Measurements from ENCODE around the gene ARHGEF5. TPM values are rescaled to one million over a fixed set of nuclear protein-coding genes. Genes with fewer than 3 reads are reported as not detected.
A peak's percentile ranks its signal among the peaks of the same experiment; 100 is the strongest.

The ARHGEF5 gene
- total and polyA plus RNA-seq, 2 experiments from 2014 or later, result 10.2 to 27.1 TPM

DNA sequence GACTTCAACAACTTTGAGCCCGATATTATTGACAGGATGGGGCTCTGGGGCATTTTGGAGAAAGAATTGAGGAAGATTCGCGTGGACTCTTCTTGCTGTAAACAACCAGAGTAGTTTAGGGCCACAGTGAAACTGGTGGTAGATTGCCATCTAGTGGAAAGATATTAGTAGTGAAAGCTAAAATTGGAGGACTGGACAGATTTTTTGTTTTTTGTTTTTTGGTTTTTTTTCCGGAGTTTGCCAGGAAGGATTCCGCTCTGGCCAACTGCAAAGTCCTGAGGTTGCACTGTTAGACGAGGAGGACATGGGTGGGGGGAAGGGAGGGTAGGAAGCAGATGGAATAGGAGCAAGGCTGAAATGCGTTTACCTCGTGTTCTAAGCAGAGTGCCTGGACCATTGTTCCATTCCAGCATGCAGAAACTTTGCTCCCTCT is 36.6 kb downstream of the ARHGEF5 start:
- ATAC-seq, result peak; percentile 74
- TF ChIP-seq, protein P1, sequence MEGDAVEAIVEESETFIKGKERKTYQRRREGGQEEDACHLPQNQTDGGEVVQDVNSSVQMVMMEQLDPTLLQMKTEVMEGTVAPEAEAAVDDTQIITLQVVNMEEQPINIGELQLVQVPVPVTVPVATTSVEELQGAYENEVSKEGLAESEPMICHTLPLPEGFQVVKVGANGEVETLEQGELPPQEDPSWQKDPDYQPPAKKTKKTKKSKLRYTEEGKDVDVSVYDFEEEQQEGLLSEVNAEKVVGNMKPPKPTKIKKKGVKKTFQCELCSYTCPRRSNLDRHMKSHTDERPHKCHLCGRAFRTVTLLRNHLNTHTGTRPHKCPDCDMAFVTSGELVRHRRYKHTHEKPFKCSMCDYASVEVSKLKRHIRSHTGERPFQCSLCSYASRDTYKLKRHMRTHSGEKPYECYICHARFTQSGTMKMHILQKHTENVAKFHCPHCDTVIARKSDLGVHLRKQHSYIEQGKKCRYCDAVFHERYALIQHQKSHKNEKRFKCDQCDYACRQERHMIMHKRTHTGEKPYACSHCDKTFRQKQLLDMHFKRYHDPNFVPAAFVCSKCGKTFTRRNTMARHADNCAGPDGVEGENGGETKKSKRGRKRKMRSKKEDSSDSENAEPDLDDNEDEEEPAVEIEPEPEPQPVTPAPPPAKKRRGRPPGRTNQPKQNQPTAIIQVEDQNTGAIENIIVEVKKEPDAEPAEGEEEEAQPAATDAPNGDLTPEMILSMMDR (conservative IDR thresholded peaks at IDR 0.05; ENCODE audit: low read depth in 2 of 2), result peak; percentile 83 to 91
- TF ChIP-seq, protein P2, sequence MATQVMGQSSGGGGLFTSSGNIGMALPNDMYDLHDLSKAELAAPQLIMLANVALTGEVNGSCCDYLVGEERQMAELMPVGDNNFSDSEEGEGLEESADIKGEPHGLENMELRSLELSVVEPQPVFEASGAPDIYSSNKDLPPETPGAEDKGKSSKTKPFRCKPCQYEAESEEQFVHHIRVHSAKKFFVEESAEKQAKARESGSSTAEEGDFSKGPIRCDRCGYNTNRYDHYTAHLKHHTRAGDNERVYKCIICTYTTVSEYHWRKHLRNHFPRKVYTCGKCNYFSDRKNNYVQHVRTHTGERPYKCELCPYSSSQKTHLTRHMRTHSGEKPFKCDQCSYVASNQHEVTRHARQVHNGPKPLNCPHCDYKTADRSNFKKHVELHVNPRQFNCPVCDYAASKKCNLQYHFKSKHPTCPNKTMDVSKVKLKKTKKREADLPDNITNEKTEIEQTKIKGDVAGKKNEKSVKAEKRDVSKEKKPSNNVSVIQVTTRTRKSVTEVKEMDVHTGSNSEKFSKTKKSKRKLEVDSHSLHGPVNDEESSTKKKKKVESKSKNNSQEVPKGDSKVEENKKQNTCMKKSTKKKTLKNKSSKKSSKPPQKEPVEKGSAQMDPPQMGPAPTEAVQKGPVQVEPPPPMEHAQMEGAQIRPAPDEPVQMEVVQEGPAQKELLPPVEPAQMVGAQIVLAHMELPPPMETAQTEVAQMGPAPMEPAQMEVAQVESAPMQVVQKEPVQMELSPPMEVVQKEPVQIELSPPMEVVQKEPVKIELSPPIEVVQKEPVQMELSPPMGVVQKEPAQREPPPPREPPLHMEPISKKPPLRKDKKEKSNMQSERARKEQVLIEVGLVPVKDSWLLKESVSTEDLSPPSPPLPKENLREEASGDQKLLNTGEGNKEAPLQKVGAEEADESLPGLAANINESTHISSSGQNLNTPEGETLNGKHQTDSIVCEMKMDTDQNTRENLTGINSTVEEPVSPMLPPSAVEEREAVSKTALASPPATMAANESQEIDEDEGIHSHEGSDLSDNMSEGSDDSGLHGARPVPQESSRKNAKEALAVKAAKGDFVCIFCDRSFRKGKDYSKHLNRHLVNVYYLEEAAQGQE (IDR thresholded peaks at IDR 0.05; ENCODE audit: unreplicated experiment), result no peak
- H3K36me3 Mint-ChIP-seq (ENCODE audit: low read depth), result no peaks in the 10 kb centered on the region
- Histone ChIP-seq H2AFZ (peak overlapping the region; percentile 67; the same call in 1 of the 2 replicates), H3K79me2 (replicated peaks; ENCODE audit: insufficient read depth) (no peaks in the 10 kb centered on the region), H3K36me3 (ENCODE audit: insufficient read depth) (no peaks in the 10 kb centered on the region), H4K20me1 (replicated peaks; ENCODE audit: insufficient read depth) (no peaks in the 10 kb centered on the region), H3K4me2 (no peak overlapping the region), H3F3A (replicated peaks; ENCODE audit: low read depth) (no peaks in the 10 kb centered on the region), H3K4me3 (no peak overlapping the region), H3K27ac (ENCODE audit: low read depth) (no peak overlapping the region), H3K9me2 (ENCODE audit: insufficient read depth) (no peaks in the 10 kb centered on the region), H3K4me1 (ENCODE audit: insufficient read depth) (peaks cover 7% of the 10 kb centered on the region; the same call in 1 of the 2 replicates), H3K27me3 (ENCODE audit: insufficient read depth) (no peaks in the 10 kb centered on the region)
- H3K27me3 Mint-ChIP-seq (ENCODE audit: insufficient read depth, low read depth, poor library complexity), result peaks cover 10% of the 10 kb centered on the region
- no peak overlapping the region; the same call in 2 of the 3 replicates for H3K4me3 Mint-ChIP-seq
- H3K9me3 Mint-ChIP-seq, result no peaks in the 10 kb centered on the region; the same call in 1 of the 3 replicates
- DNase-seq (ENCODE audit: low spot score), result peak; percentile 83
- H3K27ac Mint-ChIP-seq, result no peak overlapping the region
- H3K4me1 Mint-ChIP-seq, result peaks cover 24% of the 10 kb centered on the region

DNA sequence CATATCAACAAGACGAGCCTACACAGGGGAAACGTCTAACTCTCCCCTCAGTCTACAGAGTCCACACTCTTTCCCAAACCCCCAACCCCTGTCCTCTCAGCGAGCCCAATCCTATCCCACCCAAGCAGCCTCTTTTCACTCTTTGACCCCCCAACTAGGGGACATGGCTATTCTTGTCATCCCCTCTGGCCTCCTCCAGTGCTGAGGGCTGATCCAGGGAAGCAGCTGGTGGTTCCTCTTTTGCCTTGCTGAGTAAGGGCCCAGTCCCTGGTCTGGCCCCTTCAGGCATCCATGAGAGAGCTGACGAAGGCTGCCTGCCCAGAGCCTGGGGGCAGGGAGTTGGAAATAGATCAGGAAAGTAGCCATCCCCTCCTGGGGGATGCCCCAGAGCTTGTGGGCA is 41.9 kb downstream of the ARHGEF5 start:
- no peak for DNase-seq (ENCODE audit: low spot score)
- Mint-ChIP-seq H3K4me3 (no peak overlapping the region), H3K9me3 (no peaks in the 10 kb centered on the region; the same call in 1 of the 3 replicates), H3K36me3 (ENCODE audit: low read depth) (no peaks in the 10 kb centered on the region), H3K4me1 (no peaks in the 10 kb centered on the region; the same call in 1 of the 3 replicates), H3K27ac (no peak overlapping the region), H3K27me3 (ENCODE audit: insufficient read depth, low read depth, poor library complexity) (peaks cover 14% of the 10 kb centered on the region)
- no peak overlapping the region for H3K4me2 ChIP-seq
- H4K20me1 ChIP-seq (replicated peaks; ENCODE audit: insufficient read depth), result no peaks in the 10 kb centered on the region
- H3K4me1 ChIP-seq (ENCODE audit: insufficient read depth), result no peaks in the 10 kb centered on the region
- no peaks in the 10 kb centered on the region for H3K9me2 ChIP-seq (ENCODE audit: insufficient read depth)
- H2AFZ ChIP-seq, result no peak overlapping the region
- no peaks in the 10 kb centered on the region for H3F3A ChIP-seq (replicated peaks; ENCODE audit: low read depth)
- TF ChIP-seq, protein P3, sequence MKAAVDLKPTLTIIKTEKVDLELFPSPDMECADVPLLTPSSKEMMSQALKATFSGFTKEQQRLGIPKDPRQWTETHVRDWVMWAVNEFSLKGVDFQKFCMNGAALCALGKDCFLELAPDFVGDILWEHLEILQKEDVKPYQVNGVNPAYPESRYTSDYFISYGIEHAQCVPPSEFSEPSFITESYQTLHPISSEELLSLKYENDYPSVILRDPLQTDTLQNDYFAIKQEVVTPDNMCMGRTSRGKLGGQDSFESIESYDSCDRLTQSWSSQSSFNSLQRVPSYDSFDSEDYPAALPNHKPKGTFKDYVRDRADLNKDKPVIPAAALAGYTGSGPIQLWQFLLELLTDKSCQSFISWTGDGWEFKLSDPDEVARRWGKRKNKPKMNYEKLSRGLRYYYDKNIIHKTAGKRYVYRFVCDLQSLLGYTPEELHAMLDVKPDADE (IDR thresholded peaks at IDR 0.05), result no peak
- no peak for TF ChIP-seq EZH2phosphoT487 (IDR thresholded peaks at IDR 0.05; ENCODE audit: unreplicated experiment)
- TF ChIP-seq, protein P2 (IDR thresholded peaks at IDR 0.05; ENCODE audit: unreplicated experiment), result no peak
- no peak for TF ChIP-seq POLR2AphosphoS5 (IDR thresholded peaks at IDR 0.05; ENCODE audit: low read depth)
- no peak for TF ChIP-seq NANOG (IDR thresholded peaks at IDR 0.05; ENCODE audit: borderline replicate concordance)
- no peak for TF ChIP-seq ZNF331 (CRISPR knock-in tag; IDR thresholded peaks at IDR 0.05; ENCODE audit: low read depth)
- H3K79me2 ChIP-seq (replicated peaks; ENCODE audit: insufficient read depth), result no peaks in the 10 kb centered on the region
- no peak overlapping the region for H3K4me3 ChIP-seq
- no peak for ATAC-seq
- H3K27ac ChIP-seq (ENCODE audit: low read depth), result no peak overlapping the region
- H3K36me3 ChIP-seq (ENCODE audit: insufficient read depth), result no peaks in the 10 kb centered on the region
- H3K27me3 ChIP-seq (ENCODE audit: insufficient read depth), result no peaks in the 10 kb centered on the region

Data from GM23338 (cell line).